ENCODE measurements around the gene UBE2D1.

UBE2D1 gene

GRCh38 chr10:58350619-58351323, 16.0 kb downstream of the UBE2D1 start:
- no peak overlapping the region for H3K4me3 ChIP-seq (replicated peaks; ENCODE audit: low read depth, low read length)

GRCh38 chr10:58351616-58352578, 17.1 kb downstream of the UBE2D1 start:
- no peak for TF ChIP-seq CTCF (IDR thresholded peaks at IDR 0.05; ENCODE audit: low read length, missing control alignments)
- DNase-seq (ENCODE audit: low read depth) = no peak
- no peak overlapping the region for H3K4me3 ChIP-seq (replicated peaks; ENCODE audit: low read depth, low read length)

More at GRCh38 chr10:58350619-58351323, 16.0 kb downstream of the UBE2D1 start:
- TF ChIP-seq CTCF (IDR thresholded peaks at IDR 0.05; ENCODE audit: low read length, missing control alignments) = no peak
- DNase-seq (ENCODE audit: low read depth) = no peak

- no peak for TF ChIP-seq CTCF (IDR thresholded peaks at IDR 0.05; ENCODE audit: low read length, missing control alignments)
- no peak for DNase-seq (ENCODE audit: low read depth)
- H3K4me3 ChIP-seq (replicated peaks; ENCODE audit: low read depth, low read length) = no peak overlapping the region
Observed at GRCh38 chr10:58352956-58353610, 18.3 kb downstream of the UBE2D1 start.

- DNase-seq (ENCODE audit: low read depth) = peak; percentile 29
- no peak overlapping the region for H3K4me3 ChIP-seq (replicated peaks; ENCODE audit: low read depth, low read length)
- no peak for TF ChIP-seq CTCF (IDR thresholded peaks at IDR 0.05; ENCODE audit: low read length, missing control alignments)
Observed at GRCh38 chr10:58356756-58357155, 21.9 kb downstream of the UBE2D1 start.

GRCh38 chr10:58358314-58358933, 23.6 kb downstream of the UBE2D1 start:
- no peak for TF ChIP-seq CTCF (IDR thresholded peaks at IDR 0.05; ENCODE audit: low read length, missing control alignments)
- no peak for DNase-seq (ENCODE audit: low read depth)

GRCh38 chr10:58358947-58359346, 24.1 kb downstream of the UBE2D1 start:
- H3K4me3 ChIP-seq (replicated peaks; ENCODE audit: low read depth, low read length) = no peak overlapping the region
- no peak for DNase-seq (ENCODE audit: low read depth)
- TF ChIP-seq CTCF (IDR thresholded peaks at IDR 0.05; ENCODE audit: low read length, missing control alignments) = no peak

More at GRCh38 chr10:58358314-58358933, 23.6 kb downstream of the UBE2D1 start:
- no peak overlapping the region for H3K4me3 ChIP-seq (replicated peaks; ENCODE audit: low read depth, low read length)

All from fibroblast of pulmonary artery (primary cell).